Adipose tissue (tissue), 3 donors: ENCODE measurements around the gene LRRC8D. TPM values are rescaled to one million over a fixed set of nuclear protein-coding genes. Genes with fewer than 3 reads are reported as not detected.
"Not testable (repeated sequence)": the region's sequence is repeated elsewhere in the genome, so short reads cannot be mapped to it uniquely, and the experiment has no call there.

ENCODE experiments used
- H3K27ac ChIP-seq: one replicate; pipeline ENCODE4 v1.5.1; 2013; ENCODE audit warnings: low read depth, low read length
- WGBS, 3 donors: extraction: QIAGEN DNeasy Blood & Tissue Kit; methylation state at CpG; one replicate each; pipeline ENCODE4 v1.1.7; 2013; 5-methylcytosine and 5-hydroxymethylcytosine counted together
- polyA plus RNA-seq, 3 donors: library from polyadenylated mRNA; stranded (reverse); fragments of 200-250 nt; gene quantifications; one replicate each; pipeline ENCODE4 v1.2.3, GENCODE V29; 2013
- donor health status: healthy with polysubstance abuse.
- donor health status: Bipolar disorder and iron deficiency.
- donor health status: healthy.

Gene LRRC8D
- polyA plus RNA-seq, 3 donors, result 2.5 to 6.3 (median 3.8) TPM

GRCh38 chr1:89984564-89985116, 163.8 kb downstream of the LRRC8D start:
- WGBS, 3 donors, result 97 to 98% (median 97%) methylated on average over 25 to 31 of the region's 33 CpGs
- not testable (repeated sequence) for H3K27ac ChIP-seq

GRCh38 chr1:89986020-89986419, 165.2 kb downstream of the LRRC8D start:
- no peak overlapping the region for H3K27ac ChIP-seq

Other genes starting within 250 kb of the LRRC8D start
- 10 to 100 TPM in 1 of 3 donors, 1 to 10 TPM in 2; 1.3 to 10.4 (median 4.9) TPM for gene LRRC8C, start 187.9 kb upstream of the LRRC8D start, polyA plus RNA-seq
- gene ZNF326, start 174.1 kb downstream of the LRRC8D start, polyA plus RNA-seq, result 10 to 100 TPM in 1 of 3 donors, 1 to 10 TPM in 2; 6.3 to 16.0 (median 9.8) TPM